Body of pancreas (tissue), 4 donors: ENCODE data around the gene MAB21L4. TPM values are rescaled to one million over a fixed set of nuclear protein-coding genes. Genes with fewer than 3 reads are reported as not detected.

ENCODE experiments used
- ATAC-seq: fragments of 150-250 bp; one replicate; pipeline ENCODE4 v1.9.1; 2016
- DNase-seq, 4 donors: peaks; one replicate each; pipeline ENCODE4 v3.0.0-alpha.2; 2019
- H3K27ac ChIP-seq, 4 donors: fragments of 200-600 bp; sonication (generic); 1 replicate in 3 of 4; 2 replicates in 1 of 4; pipeline versions ENCODE4 v1.5.1 to v1.6.1; 2016 to 2019; ENCODE audit warnings: mild to moderate bottlenecking in 1 of 4, mixed read lengths in 1 of 4, moderate library complexity in 1 of 4
- H3K27me3 ChIP-seq, 2 donors: fragments of 200-600 bp; sonication (generic); one replicate each; pipeline ENCODE4 v1.6.0; 2016; ENCODE audit warnings: mild to moderate bottlenecking in 1 of 2
- H3K36me3 ChIP-seq, 2 donors: fragments of 200-600 bp; sonication (generic); replicated peaks in 1 of 2; 2 replicates each; pipeline ENCODE4 v1.5.1; 2016; ENCODE audit warnings: low read depth in 2 of 2; ENCODE audit not compliant: insufficient read depth in 1 of 2
- H3K4me1 ChIP-seq: fragments of 200-600 bp; sonication (generic); one replicate; pipeline ENCODE4 v1.6.0; 2016
- H3K4me3 ChIP-seq, 2 donors: fragments of 200-600 bp; sonication (generic); 1 replicate in 1 of 2; 2 replicates in 1 of 2; pipeline ENCODE4 v1.5.1; 2016 to 2019
- H3K9me3 ChIP-seq, 3 donors: fragments of 200-600 bp; sonication (generic); 1 replicate in 2 of 3; 2 replicates in 1 of 3; pipeline ENCODE4 v1.5.1; 2016
- POLR2A ChIP-seq, 3 donors: fragments of 450-650 bp; IDR thresholded peaks; one replicate each; pipeline ENCODE4 v1.6.1; 2016; ENCODE audit warnings: antibody characterized with exemption in 3 of 3, mild to moderate bottlenecking in 2 of 3
- WGBS, 2 donors: methylation state at CpG; one replicate each; pipeline ENCODE4 v1.1.5; 2017; 5-methylcytosine and 5-hydroxymethylcytosine counted together
- intact Hi-C: fragments of 100-400 bp; cut with DNase I; formaldehyde crosslinking; loops from one replicate; pipeline ENCODE4 v1.15.1; 2023
- total RNA-seq, 2 donors: library from RNA; depleted of rRNA; stranded (reverse); fragments of >200 nt; gene quantifications; one replicate each; pipeline ENCODE4 v1.1.0, GENCODE V29; 2016
- TF ChIP-seq, protein P1 (sequence below), 7 experiments: fragments of 450-650 bp in 4 of 7; fragments of 200-600 bp in 3 of 7; sonication (generic) in 3 of 7; IDR thresholded peaks; one replicate each; pipeline ENCODE4 v1.5.1; 2016 to 2019; ENCODE audit warnings: antibody characterized with exemption in 7 of 7

The MAB21L4 gene
- total RNA-seq, 2 donors from 2014 or later, result 0.26 TPM; not detected in 1

GRCh38 chr2:240911641-240912265 lies 15.8 kb upstream of the MAB21L4 start:
- H3K36me3 ChIP-seq, result no peaks in the 10 kb centered on the region
- no peak overlapping the region for H3K4me3 ChIP-seq
- TF ChIP-seq, protein P1, sequence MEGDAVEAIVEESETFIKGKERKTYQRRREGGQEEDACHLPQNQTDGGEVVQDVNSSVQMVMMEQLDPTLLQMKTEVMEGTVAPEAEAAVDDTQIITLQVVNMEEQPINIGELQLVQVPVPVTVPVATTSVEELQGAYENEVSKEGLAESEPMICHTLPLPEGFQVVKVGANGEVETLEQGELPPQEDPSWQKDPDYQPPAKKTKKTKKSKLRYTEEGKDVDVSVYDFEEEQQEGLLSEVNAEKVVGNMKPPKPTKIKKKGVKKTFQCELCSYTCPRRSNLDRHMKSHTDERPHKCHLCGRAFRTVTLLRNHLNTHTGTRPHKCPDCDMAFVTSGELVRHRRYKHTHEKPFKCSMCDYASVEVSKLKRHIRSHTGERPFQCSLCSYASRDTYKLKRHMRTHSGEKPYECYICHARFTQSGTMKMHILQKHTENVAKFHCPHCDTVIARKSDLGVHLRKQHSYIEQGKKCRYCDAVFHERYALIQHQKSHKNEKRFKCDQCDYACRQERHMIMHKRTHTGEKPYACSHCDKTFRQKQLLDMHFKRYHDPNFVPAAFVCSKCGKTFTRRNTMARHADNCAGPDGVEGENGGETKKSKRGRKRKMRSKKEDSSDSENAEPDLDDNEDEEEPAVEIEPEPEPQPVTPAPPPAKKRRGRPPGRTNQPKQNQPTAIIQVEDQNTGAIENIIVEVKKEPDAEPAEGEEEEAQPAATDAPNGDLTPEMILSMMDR (IDR thresholded peaks at IDR 0.05), result no peak
- TF ChIP-seq POLR2A (IDR thresholded peaks at IDR 0.05), result no peak
- no peak overlapping the region for H3K27ac ChIP-seq
- no peak for DNase-seq
- no peak for ATAC-seq
- H3K9me3 ChIP-seq, result no peaks in the 10 kb centered on the region
- intact Hi-C loops, result no loop called here
- H3K4me1 ChIP-seq, result peaks cover 12% of the 10 kb centered on the region
- H3K27me3 ChIP-seq, result no peaks in the 10 kb centered on the region
- 81 to 84% methylated on average over 20 of the region's 20 CpGs for WGBS, 2 donors

DNA sequence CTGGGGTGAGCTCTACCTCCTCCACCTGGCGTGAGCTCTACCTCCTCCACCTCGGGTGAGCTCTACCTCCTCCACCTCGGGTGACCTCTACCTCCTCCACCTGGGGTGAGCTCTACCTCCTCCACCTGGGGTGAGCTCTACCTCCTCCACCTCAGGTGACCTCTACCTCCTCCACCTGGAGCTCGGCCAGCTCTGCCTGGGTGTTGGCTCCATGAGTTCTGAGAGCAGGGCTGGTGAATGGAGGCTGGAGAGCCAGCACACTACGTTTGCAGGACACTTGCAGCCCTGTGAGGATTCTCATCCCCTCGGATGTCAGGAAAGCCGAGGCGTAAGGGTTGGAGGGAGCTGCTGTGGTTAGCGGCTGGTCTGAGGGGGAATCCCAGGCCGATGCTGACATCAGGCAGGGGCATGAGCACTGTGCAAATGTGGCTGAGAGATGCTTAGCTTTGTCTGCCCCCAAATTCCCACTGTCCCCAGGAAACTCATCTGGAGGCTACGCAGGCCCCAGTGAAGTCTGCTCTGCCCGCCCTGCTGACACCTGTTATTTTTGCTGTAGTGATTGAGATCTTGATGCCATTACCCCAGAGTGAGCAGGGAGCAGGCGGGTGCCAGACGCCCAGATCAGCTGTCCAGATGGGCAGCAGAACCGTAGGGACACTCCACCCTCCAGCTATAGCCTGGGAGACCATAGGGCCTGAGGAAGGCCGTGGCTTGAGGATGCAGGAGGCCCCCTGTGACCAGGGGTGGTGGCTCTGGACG lies 13.4 kb upstream of the MAB21L4 start:
- DNase-seq (no peak), ATAC-seq (no peak)
- no peaks in the 10 kb centered on the region for H3K27me3 ChIP-seq
- no peak overlapping the region for H3K27ac ChIP-seq
- no peaks in the 10 kb centered on the region for H3K9me3 ChIP-seq
- peaks cover 18% of the 10 kb centered on the region for H3K4me1 ChIP-seq
- intact Hi-C loops, result no loop called here
- 64 to 86% methylated on average over 10 to 13 of the region's 17 CpGs for WGBS, 2 donors
- H3K36me3 ChIP-seq, result no peaks in the 10 kb centered on the region
- TF ChIP-seq POLR2A (IDR thresholded peaks at IDR 0.05), result no peak
- H3K4me3 ChIP-seq, result no peak overlapping the region

- peaks cover 9% of the 10 kb centered on the region for H3K4me1 ChIP-seq
- no peak for ATAC-seq
- no peaks in the 10 kb centered on the region for H3K27me3 ChIP-seq
- H3K27ac ChIP-seq, result no peak overlapping the region
- no peak overlapping the region for H3K4me3 ChIP-seq
- no peak for TF ChIP-seq POLR2A (IDR thresholded peaks at IDR 0.05)
- TF ChIP-seq, protein P1 (IDR thresholded peaks at IDR 0.05), result no peak
- intact Hi-C loops, result no loop called here
- DNase-seq, result no peak
- no peaks in the 10 kb centered on the region for H3K36me3 ChIP-seq
- 73 to 83% methylated on average over 8 to 16 of the region's 22 CpGs for WGBS, 2 donors
- no peaks in the 10 kb centered on the region for H3K9me3 ChIP-seq
Measured at GRCh38 chr2:240906911-240907590, 11.1 kb upstream of the MAB21L4 start.

- Histone ChIP-seq H3K27me3 (no peaks in the 10 kb centered on the region), H3K4me3 (no peak within 1 kb of the TSS), H3K27ac (peak within 1 kb of the TSS in 1 of 4 donors; percentile 10), H3K36me3 (no peaks in the 10 kb centered on the region), H3K9me3 (no peaks in the 10 kb centered on the region), H3K4me1 (peaks cover 9% of the 10 kb centered on the region)
- no peak for ATAC-seq
- TF ChIP-seq POLR2A (IDR thresholded peaks at IDR 0.05), result no peak
- TF ChIP-seq, protein P1 (IDR thresholded peaks at IDR 0.05), result no peak
- intact Hi-C loops, result no loop called here
- no peak for DNase-seq
- 52 to 84% methylated on average over 5 to 20 of the region's 23 CpGs for WGBS, 2 donors
Measured at GRCh38 chr2:240906141-240906910, 10.4 kb upstream of the MAB21L4 start, which contains the start of gene CROCC2. TSS of gene CROCC2 (plus strand) at chr2:240906336. CDS start at chr2:240906514, 178 bp downstream.
